Adipocyte (in vitro differentiated cells): ENCODE measurements around the gene DNMT3A.

Source experiments
- DNase-seq: peaks from one replicate; pipeline ENCODE4 v3.0.0-alpha.2; 2015; ENCODE audit warnings: low read depth
- H3K27me3 ChIP-seq: replicated peaks from 2 replicates; pipeline ENCODE4 v1.7.0; 2013; ENCODE audit warnings: mild to moderate bottlenecking, low read length, moderate library complexity; ENCODE audit not compliant: control insufficient read depth, insufficient read depth
- H3K36me3 ChIP-seq: 2 replicates; pipeline ENCODE4 v1.7.0; 2013; ENCODE audit warnings: low read length, mild to moderate bottlenecking, moderate library complexity; ENCODE audit not compliant: control insufficient read depth, insufficient read depth, severe bottlenecking
- H3K4me1 ChIP-seq: 2 replicates; pipeline ENCODE4 v1.7.0; 2013; ENCODE audit warnings: mild to moderate bottlenecking, low read length, moderate library complexity; ENCODE audit not compliant: control insufficient read depth, insufficient read depth
- H3K4me3 ChIP-seq: 2 replicates; pipeline ENCODE4 v1.7.0; 2013; ENCODE audit warnings: mild to moderate bottlenecking, low read length, moderate library complexity
- H3K9ac ChIP-seq: 2 replicates; pipeline ENCODE4 v1.7.0; 2013; ENCODE audit warnings: mild to moderate bottlenecking, low read length, moderate library complexity
- H3K9me3 ChIP-seq: 2 replicates; pipeline ENCODE4 v1.7.0; 2013; ENCODE audit warnings: mild to moderate bottlenecking, low read length, moderate library complexity; ENCODE audit not compliant: control insufficient read depth

DNMT3A gene

GRCh38 chr2:25251071-25251421 is 90.7 kb downstream of the DNMT3A start:
- no peak overlapping the region for H3K9ac ChIP-seq
- peaks cover 18% of the 10 kb centered on the region for H3K36me3 ChIP-seq
- no peaks in the 10 kb centered on the region for H3K9me3 ChIP-seq
- H3K4me1 ChIP-seq = peaks cover 11% of the 10 kb centered on the region
- H3K4me3 ChIP-seq = no peak overlapping the region
- H3K27me3 ChIP-seq = no peaks in the 10 kb centered on the region
- no peak for DNase-seq

- Histone ChIP-seq H3K36me3 (peaks cover 23% of the 10 kb centered on the region), H3K4me3 (no peak overlapping the region), H3K9ac (no peak overlapping the region), H3K9me3 (no peaks in the 10 kb centered on the region), H3K4me1 (peaks cover 11% of the 10 kb centered on the region), H3K27me3 (no peaks in the 10 kb centered on the region)
- peak; percentile 36 for DNase-seq
These were observed 91.2 kb downstream of the DNMT3A start for GRCh38 chr2:25250331-25251070.

- DNase-seq = no peak
- peaks cover 11% of the 10 kb centered on the region for H3K4me1 ChIP-seq
- peaks cover 30% of the 10 kb centered on the region for H3K36me3 ChIP-seq
- no peak overlapping the region for H3K9ac ChIP-seq
- no peaks in the 10 kb centered on the region for H3K9me3 ChIP-seq
- no peak overlapping the region for H3K4me3 ChIP-seq
- no peaks in the 10 kb centered on the region for H3K27me3 ChIP-seq
These were observed 91.9 kb downstream of the DNMT3A start for GRCh38 chr2:25249785-25250184.

- Histone ChIP-seq H3K36me3 (peaks cover 41% of the 10 kb centered on the region), H3K4me3 (no peak overlapping the region), H3K9me3 (no peaks in the 10 kb centered on the region), H3K9ac (no peak overlapping the region), H3K27me3 (no peaks in the 10 kb centered on the region), H3K4me1 (peaks cover 9% of the 10 kb centered on the region)
- no peak for DNase-seq
These were observed 93.8 kb downstream of the DNMT3A start for GRCh38 chr2:25247792-25248512.

- Histone ChIP-seq H3K27me3 (no peaks in the 10 kb centered on the region), H3K36me3 (peaks cover 41% of the 10 kb centered on the region), H3K9me3 (no peaks in the 10 kb centered on the region), H3K4me3 (no peak overlapping the region), H3K4me1 (peaks cover 3% of the 10 kb centered on the region), H3K9ac (no peak overlapping the region)
- DNase-seq = no peak
These were observed 95.0 kb downstream of the DNMT3A start for GRCh38 chr2:25246558-25247290.

- H3K9me3 ChIP-seq = no peaks in the 10 kb centered on the region
- H3K9ac ChIP-seq = no peak overlapping the region
- no peaks in the 10 kb centered on the region for H3K4me1 ChIP-seq
- H3K4me3 ChIP-seq = no peak overlapping the region
- H3K27me3 ChIP-seq = no peaks in the 10 kb centered on the region
- DNase-seq = no peak
- H3K36me3 ChIP-seq = peaks cover 41% of the 10 kb centered on the region
These were observed 95.7 kb downstream of the DNMT3A start for GRCh38 chr2:25246001-25246400.

GRCh38 chr2:25245141-25245540 is 96.6 kb downstream of the DNMT3A start:
- H3K4me1 ChIP-seq = no peaks in the 10 kb centered on the region
- H3K9ac ChIP-seq = no peak overlapping the region
- H3K36me3 ChIP-seq = peaks cover 49% of the 10 kb centered on the region
- H3K9me3 ChIP-seq = no peaks in the 10 kb centered on the region
- no peak for DNase-seq
- H3K27me3 ChIP-seq = no peaks in the 10 kb centered on the region
- no peak overlapping the region for H3K4me3 ChIP-seq

- H3K36me3 ChIP-seq = peaks cover 59% of the 10 kb centered on the region
- no peaks in the 10 kb centered on the region for H3K27me3 ChIP-seq
- no peak for DNase-seq
- no peaks in the 10 kb centered on the region for H3K4me1 ChIP-seq
- no peak overlapping the region for H3K9ac ChIP-seq
- H3K9me3 ChIP-seq = no peaks in the 10 kb centered on the region
- no peak overlapping the region for H3K4me3 ChIP-seq
These were observed 97.7 kb downstream of the DNMT3A start for GRCh38 chr2:25243995-25244394.

GRCh38 chr2:25241452-25241851 is 100.3 kb downstream of the DNMT3A start:
- no peaks in the 10 kb centered on the region for H3K27me3 ChIP-seq
- H3K4me1 ChIP-seq = no peaks in the 10 kb centered on the region
- DNase-seq = no peak
- no peak overlapping the region for H3K9ac ChIP-seq
- H3K9me3 ChIP-seq = no peaks in the 10 kb centered on the region
- no peak overlapping the region for H3K4me3 ChIP-seq
- peaks cover 50% of the 10 kb centered on the region for H3K36me3 ChIP-seq

- no peak overlapping the region for H3K4me3 ChIP-seq
- H3K9me3 ChIP-seq = no peaks in the 10 kb centered on the region
- peaks cover 42% of the 10 kb centered on the region for H3K36me3 ChIP-seq
- no peak for DNase-seq
- no peaks in the 10 kb centered on the region for H3K4me1 ChIP-seq
- H3K9ac ChIP-seq = no peak overlapping the region
- H3K27me3 ChIP-seq = no peaks in the 10 kb centered on the region
These were observed 101.1 kb downstream of the DNMT3A start for GRCh38 chr2:25240636-25241035.

GRCh38 chr2:25238920-25239319 is 102.8 kb downstream of the DNMT3A start:
- Histone ChIP-seq H3K36me3 (peaks cover 39% of the 10 kb centered on the region), H3K4me3 (no peak overlapping the region), H3K9ac (no peak overlapping the region), H3K27me3 (no peaks in the 10 kb centered on the region), H3K4me1 (no peaks in the 10 kb centered on the region), H3K9me3 (no peaks in the 10 kb centered on the region)
- no peak for DNase-seq
